ENCODE measurements around the gene C1orf21.

- TF ChIP-seq CTCF (IDR thresholded peaks at IDR 0.05; ENCODE audit: low read depth, low read length, poor library complexity, severe bottlenecking) (no peak), EZH2phosphoT487 (IDR thresholded peaks at IDR 0.05; ENCODE audit: borderline replicate concordance, low read length) (no peak)
Measured at GRCh38 chr1:184370850-184371249, 16.0 kb upstream of the C1orf21 start.

Data from DOHH2 (cell line).